NCI-H446 (cell line): ENCODE results near the gene MEIG1.
"Not testable (repeated sequence)": the region's sequence is repeated elsewhere in the genome, so short reads cannot be mapped to it uniquely, and the experiment has no call there.

Experiments
- DNase-seq, 2 experiments: peaks; one replicate each; lab custom pipeline; 2025; lab: John Stamatoyannopoulos, UW

The MEIG1 gene, protein sequence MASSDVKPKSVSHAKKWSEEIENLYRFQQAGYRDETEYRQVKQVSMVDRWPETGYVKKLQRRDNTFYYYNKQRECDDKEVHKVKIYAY

GRCh38 chr10:14959221-14960057 lies at the start of gene MEIG1:
MEIG1 (plus strand) TSS chr10:14959388; CDS start chr10:14966469, 7,081 bp downstream.
- peak; percentile 87 to 92 for DNase-seq

DNA sequence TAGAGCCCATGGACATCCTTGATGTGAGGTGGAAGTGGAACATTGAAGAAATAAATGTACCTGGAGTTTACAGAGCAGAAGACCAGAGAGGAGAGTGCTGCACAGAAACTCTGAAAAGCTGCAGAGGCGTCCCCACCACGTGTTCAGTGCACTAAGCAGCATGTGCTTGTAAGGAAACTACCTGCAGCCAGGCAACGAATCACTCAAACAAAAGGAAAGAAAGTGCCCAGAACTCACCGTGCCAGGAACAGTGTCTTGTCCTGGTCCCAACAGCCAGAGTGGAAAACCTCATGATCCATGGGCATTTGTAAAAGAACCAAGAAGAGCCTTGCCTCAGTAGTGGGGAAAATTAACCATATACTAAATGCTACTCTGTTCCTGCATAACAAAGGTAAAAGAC lies 48.2 kb upstream of the MEIG1 start:
- DNase-seq, result no peak

GRCh38 chr10:14911801-14912200 lies 47.4 kb upstream of the MEIG1 start:
- no peak for DNase-seq

GRCh38 chr10:14916600-14916999 lies 42.6 kb upstream of the MEIG1 start:
- DNase-seq, result no peak

DNA sequence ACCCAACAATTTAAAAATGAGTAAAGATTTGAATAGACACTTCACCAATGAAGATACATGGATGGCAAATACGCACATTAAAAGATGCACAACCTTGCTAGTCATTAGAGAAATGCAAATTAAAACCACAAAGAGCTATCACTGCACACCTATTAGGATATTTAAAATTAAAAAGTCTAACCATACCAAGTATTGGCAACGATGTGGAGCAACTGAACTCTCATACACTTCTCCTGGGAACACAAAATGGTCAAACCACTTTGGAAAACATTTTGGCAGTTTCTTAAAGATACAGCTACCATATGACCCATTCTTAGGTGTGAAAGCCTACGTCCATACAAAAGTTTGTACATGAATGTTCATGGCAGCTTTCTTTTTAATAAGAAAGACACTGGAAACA lies 41.4 kb upstream of the MEIG1 start:
- no peak for DNase-seq

DNA sequence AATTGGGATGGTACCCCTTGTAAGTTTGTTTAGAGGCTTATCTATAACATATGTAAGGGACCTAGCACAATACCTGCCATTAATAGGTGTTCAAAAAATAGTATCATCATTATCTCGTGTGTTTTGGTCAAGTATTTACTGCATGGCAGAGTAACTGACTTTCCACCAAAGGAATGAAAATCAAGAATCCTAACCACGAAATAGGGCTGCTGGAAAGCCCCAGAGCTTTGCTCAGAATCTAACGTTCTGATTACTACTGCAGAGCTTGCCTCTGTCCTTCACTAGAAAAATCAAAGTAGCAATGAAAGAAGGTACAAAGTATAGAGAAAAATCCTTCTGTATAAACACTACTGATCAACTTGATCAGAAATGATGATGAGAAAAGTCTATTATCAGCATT lies 40.2 kb upstream of the MEIG1 start:
- DNase-seq, result no peak

DNA sequence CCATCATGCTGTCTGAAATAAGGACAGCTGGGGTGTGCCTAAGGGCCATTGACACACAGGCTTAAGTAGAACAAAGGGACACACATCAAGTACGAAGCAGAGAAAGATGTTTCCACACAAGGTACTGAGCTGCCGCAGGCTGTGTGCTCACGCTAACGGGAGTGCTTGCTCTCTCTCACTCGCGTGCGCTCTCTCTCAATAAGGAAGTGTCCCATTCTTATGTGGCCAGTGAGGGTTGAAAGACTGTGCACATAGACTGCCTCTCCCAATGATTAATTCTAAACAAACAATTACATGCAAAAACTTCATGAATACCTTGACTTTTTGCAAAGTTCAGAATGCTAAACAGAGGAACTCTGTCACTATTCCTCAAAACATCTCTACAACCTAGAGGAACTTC lies 35.2 kb upstream of the MEIG1 start:
- no peak for DNase-seq

GRCh38 chr10:14925268-14925667 lies 33.9 kb upstream of the MEIG1 start:
- DNase-seq, result no peak

DNA sequence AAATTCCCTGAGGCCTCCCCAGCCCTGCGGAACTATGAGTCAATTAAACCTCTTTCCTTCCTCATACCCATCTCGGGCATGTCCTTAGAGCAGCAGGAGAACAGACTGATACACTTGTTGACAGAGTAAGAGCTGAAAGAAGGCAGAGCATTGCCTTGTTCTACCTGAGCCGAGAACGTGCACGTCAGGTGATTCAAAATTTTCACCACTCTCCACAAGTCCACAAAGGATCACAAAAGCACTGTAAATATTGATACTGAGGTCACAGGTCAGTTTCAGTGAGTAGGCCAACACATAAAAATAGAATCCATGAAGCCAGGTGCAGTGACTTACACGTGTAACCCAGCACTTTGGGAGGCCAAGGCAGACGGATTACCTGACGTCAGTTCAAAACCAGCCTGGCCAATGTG lies 33.1 kb upstream of the MEIG1 start:
- DNase-seq, result no peak

DNA sequence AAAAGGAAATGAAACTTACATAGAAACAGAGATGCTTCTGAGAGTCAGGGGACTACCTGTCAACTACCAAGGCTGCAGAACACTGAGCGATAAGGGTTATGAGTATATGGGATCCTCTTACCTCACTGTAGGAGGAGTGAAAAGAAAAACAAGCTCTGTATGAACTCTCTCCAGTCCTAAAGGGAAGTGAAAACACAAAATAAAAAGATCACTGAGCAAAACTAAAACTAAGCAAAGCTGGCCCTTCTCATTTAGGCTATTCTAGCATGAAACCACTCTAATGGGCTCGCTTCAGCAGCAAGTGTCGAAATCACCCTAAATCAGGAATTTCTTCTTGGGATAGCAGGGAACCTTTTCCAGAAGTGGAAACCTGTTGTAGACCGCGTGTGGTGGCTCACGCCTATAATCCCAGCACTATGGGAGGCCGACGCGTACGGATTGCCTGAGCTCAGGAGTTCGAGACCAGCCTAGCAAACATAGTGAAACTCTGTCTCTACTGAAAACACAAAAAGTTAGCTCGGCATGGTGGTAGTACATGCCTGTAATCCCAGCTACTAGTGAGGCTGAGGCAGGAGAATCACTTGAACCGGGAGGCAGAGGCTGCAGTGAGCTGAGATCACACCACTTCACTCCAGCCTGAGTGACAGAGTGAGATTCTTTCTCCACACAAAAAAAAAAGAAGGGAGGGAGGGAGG lies 32.3 kb upstream of the MEIG1 start:
- DNase-seq, result no peak

DNA sequence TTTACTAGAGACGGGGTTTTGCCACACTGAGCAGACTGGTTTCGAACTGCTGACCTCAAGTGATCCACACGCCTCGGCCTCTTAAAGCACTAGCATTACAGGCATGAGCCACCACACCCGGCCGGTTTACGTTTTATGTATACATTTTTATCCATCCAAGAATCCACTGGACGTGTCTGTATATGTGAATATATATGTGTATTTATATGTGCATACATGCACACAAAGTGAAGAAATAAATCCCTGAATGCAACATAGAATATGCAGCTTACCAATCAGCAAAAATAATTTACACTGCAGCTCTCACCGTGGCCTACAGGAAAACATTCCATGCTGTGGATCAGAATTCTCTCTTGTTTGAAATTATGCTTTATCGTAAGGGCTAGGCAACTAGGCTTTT lies 28.6 kb upstream of the MEIG1 start:
- no peak for DNase-seq

DNA sequence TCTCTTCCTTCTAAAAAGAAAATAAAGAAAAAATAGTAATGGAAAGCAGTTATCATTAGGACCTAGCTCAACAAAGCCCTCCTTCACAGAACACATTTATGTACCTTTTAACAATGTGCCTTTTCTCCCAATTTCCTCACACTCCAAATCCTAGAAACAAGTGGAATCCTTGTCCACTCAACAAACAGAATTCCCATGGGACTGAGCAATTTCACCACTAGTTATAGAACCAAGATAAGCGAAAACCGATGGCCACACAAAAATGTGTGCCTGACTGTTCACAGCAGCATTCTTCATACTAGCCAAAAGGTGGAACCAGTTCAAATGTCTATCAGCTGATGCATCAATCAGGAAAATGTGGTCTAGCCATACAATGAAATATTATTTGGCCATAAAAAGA lies 22.6 kb upstream of the MEIG1 start:
- no peak for DNase-seq

GRCh38 chr10:14938971-14939370 lies 20.2 kb upstream of the MEIG1 start:
- not testable (repeated sequence) for DNase-seq

DNA sequence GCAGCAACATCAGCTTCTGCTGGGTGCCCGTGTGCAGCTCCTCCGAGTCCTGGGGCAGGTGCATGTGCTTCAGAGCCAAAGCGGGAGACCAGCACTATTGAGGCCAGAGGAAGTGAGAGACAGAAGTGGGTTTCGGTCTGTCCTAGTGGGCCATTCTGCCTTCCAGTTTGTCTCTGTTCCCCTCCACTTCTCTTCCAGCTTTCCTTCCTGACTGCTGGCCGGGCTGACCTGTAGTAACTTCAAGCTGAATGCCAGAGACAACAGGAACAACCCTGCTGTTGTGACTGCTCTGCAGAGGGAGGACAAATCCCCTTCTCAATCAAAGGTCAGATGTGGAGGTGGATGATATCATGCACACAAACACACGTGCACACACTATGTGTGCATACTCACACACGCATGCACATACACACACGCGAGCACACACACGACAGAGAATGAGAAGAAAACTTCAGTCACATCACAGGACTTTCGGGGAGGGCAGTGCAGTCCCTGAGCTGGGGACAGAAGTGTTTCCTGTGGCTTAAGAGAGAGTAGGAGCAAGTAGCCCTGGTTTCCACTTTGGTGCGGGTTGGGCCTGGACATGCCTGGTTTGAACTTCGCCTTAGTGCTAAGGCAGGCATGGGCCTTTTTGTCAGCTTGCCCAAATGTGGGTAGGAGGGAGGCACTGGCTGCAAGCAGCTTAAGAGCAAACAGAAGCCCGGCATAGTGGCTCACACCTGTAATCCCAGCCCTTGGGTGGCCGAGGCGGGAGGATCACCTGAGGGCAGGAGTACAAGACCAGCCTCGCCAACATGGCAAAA lies 16.8 kb upstream of the MEIG1 start:
- not testable (repeated sequence) for DNase-seq

DNA sequence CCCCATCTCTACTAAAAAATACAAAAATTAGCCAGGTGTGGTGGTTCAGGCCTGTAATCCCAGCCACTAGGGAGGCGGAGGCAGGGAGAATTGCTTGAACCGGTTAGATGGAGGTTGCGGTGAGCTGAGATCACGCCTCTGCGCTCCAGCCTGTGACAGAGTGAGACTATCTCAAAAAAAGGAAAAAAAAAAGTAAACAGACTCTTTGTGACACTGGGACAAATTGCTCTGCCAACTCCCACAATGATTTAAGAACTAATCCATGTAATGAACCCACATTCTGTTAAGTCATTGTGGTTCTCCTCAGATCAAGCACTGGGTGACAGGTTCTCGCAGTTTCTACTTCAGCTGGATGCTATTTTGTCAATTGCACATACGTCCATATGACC lies 16.2 kb upstream of the MEIG1 start:
- DNase-seq, result not testable (repeated sequence)

GRCh38 chr10:14945108-14945507 lies 14.1 kb upstream of the MEIG1 start:
- no peak for DNase-seq

GRCh38 chr10:14947268-14947667 lies 11.9 kb upstream of the MEIG1 start:
- no peak for DNase-seq

DNA sequence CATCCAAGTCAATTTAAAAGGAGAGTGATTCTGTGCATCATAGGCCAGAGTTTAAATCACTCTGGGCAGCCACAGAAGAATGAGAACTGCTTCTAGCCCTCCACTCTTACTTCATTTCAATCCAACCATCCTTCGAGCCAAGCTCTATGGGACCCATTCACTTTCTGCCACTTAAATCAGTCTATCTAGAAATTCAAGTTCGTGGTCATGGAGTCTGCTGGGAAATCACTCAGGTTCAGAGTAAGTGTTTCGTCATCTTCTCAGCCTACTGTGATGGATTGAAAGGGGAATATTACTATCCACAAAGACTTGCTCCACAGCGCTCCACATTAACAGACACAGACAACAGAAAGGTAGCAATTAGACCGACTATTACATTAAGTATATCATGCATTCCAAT lies 9.9 kb upstream of the MEIG1 start:
- no peak for DNase-seq

- no peak for DNase-seq
These were observed 6.3 kb upstream of the MEIG1 start for GRCh38 chr10:14952851-14953423.

DNA sequence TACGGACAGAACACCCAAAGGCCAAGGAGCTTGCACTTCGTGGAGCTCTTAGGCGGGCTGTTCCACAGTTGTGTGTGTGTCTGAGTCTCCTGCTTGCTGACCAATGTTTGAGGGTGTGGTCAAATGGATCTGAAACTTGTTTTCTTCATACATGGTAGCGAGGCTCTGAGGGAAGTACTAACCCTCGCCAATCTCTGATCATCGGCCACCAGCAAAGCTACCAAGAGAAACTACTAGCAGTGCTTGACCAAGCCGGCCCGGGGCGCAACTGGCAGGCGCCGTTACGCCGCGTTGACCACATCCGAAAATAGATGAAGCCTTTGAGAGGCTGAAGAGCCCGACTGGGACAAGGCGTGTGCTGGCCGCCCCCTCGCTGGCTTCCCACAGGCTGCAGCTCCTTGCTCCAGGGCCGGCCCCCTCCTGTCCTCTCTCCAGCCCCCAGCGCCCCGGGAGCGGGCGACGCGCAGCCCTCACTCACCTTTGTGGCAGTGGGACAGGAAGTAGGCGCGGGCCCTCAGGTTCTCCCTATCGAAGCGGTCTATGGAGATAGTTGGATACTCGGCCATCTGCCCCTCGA lies 5.7 kb upstream of the MEIG1 start:
- DNase-seq, result no peak

GRCh38 chr10:14954001-14954770 lies 5.0 kb upstream of the MEIG1 start, which contains the start of gene DCLRE1C:
DCLRE1C (minus strand) TSS chr10:14954096; CDS start chr10:14954010, 86 bp downstream.
- peak; percentile 60 to 85 for DNase-seq
